Calu3 (cell line): ENCODE data around the gene TMEM178B. TPM values are rescaled to one million over a fixed set of nuclear protein-coding genes. Genes with fewer than 3 reads are reported as not detected.

ENCODE experiments used
- BruUV-seq: library from RNA; stranded (reverse); fragments of 400-500 nt; replicated peaks from 2 replicates; lab custom pipeline; 2021; lab: Mats Ljungman, UMichigan
- CTCF ChIA-PET: fragments of 300-600 bp; sonication (Branson Sonifier 250); formaldehyde crosslinking; loops from one replicate; lab custom pipeline; 2022; ENCODE audit warnings: antibody characterized with exemption; lab: Charles Lee
- DNase-seq: peaks from one replicate; pipeline ENCODE4 v3.0.0; 2022
- H3K27ac Mint-ChIP-seq: one replicate; pipeline ENCODE4 v1.8.0; 2022; ENCODE audit warnings: mixed read lengths; ENCODE audit not compliant: unreplicated experiment
- H3K27me3 Mint-ChIP-seq: one replicate; pipeline ENCODE4 v1.8.0; 2022; ENCODE audit warnings: mixed read lengths; ENCODE audit not compliant: unreplicated experiment
- H3K36me3 Mint-ChIP-seq: one replicate; pipeline ENCODE4 v1.8.0; 2022; ENCODE audit warnings: mild to moderate bottlenecking, moderate library complexity, mixed read lengths; ENCODE audit not compliant: insufficient read depth, unreplicated experiment
- H3K4me1 Mint-ChIP-seq: one replicate; pipeline ENCODE4 v1.8.0; 2022; ENCODE audit warnings: mild to moderate bottlenecking, low read depth, mixed read lengths; ENCODE audit not compliant: unreplicated experiment
- H3K4me3 Mint-ChIP-seq: one replicate; pipeline ENCODE4 v1.8.0; 2022; ENCODE audit warnings: mild to moderate bottlenecking, low read depth, moderate library complexity, mixed read lengths; ENCODE audit not compliant: unreplicated experiment
- H3K9me3 Mint-ChIP-seq: one replicate; pipeline ENCODE4 v1.8.0; 2022; ENCODE audit warnings: low read depth, mixed read lengths; ENCODE audit not compliant: unreplicated experiment
- CTCF ChIP-seq: fragments of 200-600 bp; IDR thresholded peaks from one replicate; pipeline ENCODE4 v1.8.0; 2022; ENCODE audit warnings: antibody characterized with exemption; ENCODE audit not compliant: unreplicated experiment
- intact Hi-C: fragments of 100-400 bp; cut with micrococcal nuclease; formaldehyde crosslinking; loops from one replicate; pipeline ENCODE4 v1.10.0; 2022; ENCODE audit not compliant: unreplicated experiment
- total RNA-seq: library from RNA; stranded (reverse); gene quantifications from 2 replicates; pipeline ENCODE4 v1.2.3, GENCODE V29; 2022

Gene TMEM178B
- total RNA-seq, 1 experiment from 2014 or later, result 1.5 TPM

GRCh38 chr7:141354251-141354650 is 280.4 kb downstream of the TMEM178B start:
- Mint-ChIP-seq H3K36me3 (no peaks in the 10 kb centered on the region), H3K4me1 (no peaks in the 10 kb centered on the region), H3K27ac (no peak overlapping the region), H3K4me3 (no peak overlapping the region), H3K9me3 (peaks cover 5% of the 10 kb centered on the region), H3K27me3 (no peaks in the 10 kb centered on the region)
- no peak for TF ChIP-seq CTCF
- no peak for DNase-seq
- no TSS peak for BruUV-seq
- CTCF ChIA-PET, result interaction anchor here (0.6 kb wide), 1 partner anchor 435 kb away, joined by 4 read pairs; no protein-coding TSS in a partner anchor
- intact Hi-C loops, result no loop called here

- H3K27ac Mint-ChIP-seq, result no peak overlapping the region
- no peak for DNase-seq
- no TSS peak for BruUV-seq
- no peak overlapping the region for H3K4me3 Mint-ChIP-seq
- no peaks in the 10 kb centered on the region for H3K4me1 Mint-ChIP-seq
- no peak for TF ChIP-seq CTCF
- CTCF ChIA-PET, result no interaction called here
- intact Hi-C loops, result no loop called here
- no peaks in the 10 kb centered on the region for H3K36me3 Mint-ChIP-seq
- H3K27me3 Mint-ChIP-seq, result no peaks in the 10 kb centered on the region
- H3K9me3 Mint-ChIP-seq, result peaks cover 6% of the 10 kb centered on the region
Measured at GRCh38 chr7:141355032-141355431, 281.2 kb downstream of the TMEM178B start.

- DNase-seq, result no peak
- H3K4me1 Mint-ChIP-seq, result no peaks in the 10 kb centered on the region
- H3K9me3 Mint-ChIP-seq, result peaks cover 6% of the 10 kb centered on the region
- no peak overlapping the region for H3K4me3 Mint-ChIP-seq
- CTCF ChIA-PET, result no interaction called here
- no peaks in the 10 kb centered on the region for H3K36me3 Mint-ChIP-seq
- H3K27ac Mint-ChIP-seq, result no peak overlapping the region
- intact Hi-C loops, result no loop called here
- no peak for TF ChIP-seq CTCF
- no TSS peak for BruUV-seq
- no peaks in the 10 kb centered on the region for H3K27me3 Mint-ChIP-seq
Measured at GRCh38 chr7:141356161-141356560, 282.3 kb downstream of the TMEM178B start.

DNA sequence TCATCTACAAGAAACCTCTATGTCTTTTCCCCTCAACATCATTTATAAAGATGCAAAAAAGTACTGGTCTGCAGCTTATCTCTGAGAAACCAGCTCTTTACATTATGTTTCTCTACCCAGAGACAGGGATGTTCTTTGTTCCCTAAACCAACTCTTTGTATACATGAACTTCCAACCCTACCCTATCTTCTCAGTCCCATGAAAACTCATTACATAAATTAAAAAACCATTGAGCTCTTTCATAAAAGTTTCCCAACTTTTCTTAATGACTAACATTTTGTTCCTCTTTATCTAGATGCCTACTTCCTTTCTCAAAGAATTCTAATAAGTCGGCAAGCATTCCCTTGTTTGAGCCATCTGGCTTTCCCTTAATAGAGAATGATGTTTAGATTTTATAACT is 284.5 kb downstream of the TMEM178B start:
- no peak for DNase-seq
- no peaks in the 10 kb centered on the region for H3K36me3 Mint-ChIP-seq
- intact Hi-C loops, result no loop called here
- H3K27ac Mint-ChIP-seq, result no peak overlapping the region
- CTCF ChIA-PET, result no interaction called here
- H3K27me3 Mint-ChIP-seq, result no peaks in the 10 kb centered on the region
- peaks cover 4% of the 10 kb centered on the region for H3K9me3 Mint-ChIP-seq
- no peak overlapping the region for H3K4me3 Mint-ChIP-seq
- no peaks in the 10 kb centered on the region for H3K4me1 Mint-ChIP-seq
- BruUV-seq, result no TSS peak
- TF ChIP-seq CTCF, result no peak
